Loucy (cell line): ENCODE measurements around the gene BBC3.

Experiments used
- EZH2phosphoT487 ChIP-seq: fragments of 200-600 bp; IDR thresholded peaks from 2 replicates; pipeline ENCODE4 v1.6.1; 2018; ENCODE audit warnings: antibody characterized with exemption, mild to moderate bottlenecking, moderate library complexity, borderline replicate concordance
- TF ChIP-seq, protein P1 (sequence below): fragments of 200-600 bp; sonication (generic); conservative IDR thresholded peaks from 2 replicates; pipeline ENCODE4 v1.5.1; 2014; ENCODE audit warnings: mild to moderate bottlenecking, antibody characterized with exemption, low read length

DNA sequence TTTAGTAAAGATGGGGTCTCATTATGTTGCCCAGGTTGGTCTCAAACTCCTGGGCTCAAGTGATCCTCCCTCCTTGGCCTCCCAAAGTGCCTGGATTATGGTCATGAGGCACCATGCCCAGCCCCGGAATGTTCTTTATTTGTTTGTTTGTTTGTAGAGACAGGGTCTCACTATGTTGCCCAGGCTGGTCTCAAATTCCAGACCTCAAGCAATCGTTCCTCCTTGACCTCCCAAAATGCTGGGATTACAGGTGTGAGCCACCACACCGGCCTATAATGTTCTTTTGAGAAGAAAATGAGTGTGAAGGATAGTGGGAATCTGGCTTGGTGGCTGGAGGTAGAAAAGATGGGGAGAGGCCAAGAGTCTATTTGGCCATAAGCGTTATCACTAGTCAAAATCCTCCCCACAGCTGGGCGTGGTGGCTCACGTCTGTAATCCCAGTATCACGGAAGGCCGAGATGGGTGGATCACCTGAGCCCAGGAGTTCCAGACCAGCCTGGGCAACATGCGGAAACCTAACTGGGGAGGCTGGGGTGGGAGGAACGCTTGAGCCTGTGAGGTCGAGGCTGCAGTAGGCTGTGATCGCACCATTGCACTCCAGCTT lies 5.2 kb upstream of the BBC3 start:
- TF ChIP-seq, protein P1, sequence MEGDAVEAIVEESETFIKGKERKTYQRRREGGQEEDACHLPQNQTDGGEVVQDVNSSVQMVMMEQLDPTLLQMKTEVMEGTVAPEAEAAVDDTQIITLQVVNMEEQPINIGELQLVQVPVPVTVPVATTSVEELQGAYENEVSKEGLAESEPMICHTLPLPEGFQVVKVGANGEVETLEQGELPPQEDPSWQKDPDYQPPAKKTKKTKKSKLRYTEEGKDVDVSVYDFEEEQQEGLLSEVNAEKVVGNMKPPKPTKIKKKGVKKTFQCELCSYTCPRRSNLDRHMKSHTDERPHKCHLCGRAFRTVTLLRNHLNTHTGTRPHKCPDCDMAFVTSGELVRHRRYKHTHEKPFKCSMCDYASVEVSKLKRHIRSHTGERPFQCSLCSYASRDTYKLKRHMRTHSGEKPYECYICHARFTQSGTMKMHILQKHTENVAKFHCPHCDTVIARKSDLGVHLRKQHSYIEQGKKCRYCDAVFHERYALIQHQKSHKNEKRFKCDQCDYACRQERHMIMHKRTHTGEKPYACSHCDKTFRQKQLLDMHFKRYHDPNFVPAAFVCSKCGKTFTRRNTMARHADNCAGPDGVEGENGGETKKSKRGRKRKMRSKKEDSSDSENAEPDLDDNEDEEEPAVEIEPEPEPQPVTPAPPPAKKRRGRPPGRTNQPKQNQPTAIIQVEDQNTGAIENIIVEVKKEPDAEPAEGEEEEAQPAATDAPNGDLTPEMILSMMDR = no peak
- no peak for TF ChIP-seq EZH2phosphoT487
